Osteoblast (primary cell): ENCODE measurements around the gene CUL3. TPM values are rescaled to one million over a fixed set of nuclear protein-coding genes. Genes with fewer than 3 reads are reported as not detected.

ENCODE experiments used
- DNase-seq: peaks from one replicate; pipeline ENCODE4 v3.0.0; 2011; ENCODE audit warnings: low spot score, mixed read lengths; ENCODE audit not compliant: insufficient read length; ENCODE audit errors: missing footprints
- H2AFZ ChIP-seq: 2 replicates; pipeline ENCODE4 v1.6.0; 2011; ENCODE audit warnings: mild to moderate bottlenecking, low read length
- H3K27ac ChIP-seq: 2 replicates; pipeline ENCODE4 v1.5.1; 2011; ENCODE audit warnings: mild to moderate bottlenecking, low read depth, low read length, moderate library complexity
- H3K27me3 ChIP-seq: 2 replicates; pipeline ENCODE4 v1.6.0; 2012; ENCODE audit warnings: mild to moderate bottlenecking, control low read depth, inconsistent platforms, low read length, moderate library complexity; ENCODE audit not compliant: insufficient read depth
- H3K36me3 ChIP-seq: 2 replicates; pipeline ENCODE4 v1.5.1; 2011; ENCODE audit warnings: mild to moderate bottlenecking, low read length, control low read depth, moderate library complexity; ENCODE audit not compliant: insufficient read depth
- H3K4me1 ChIP-seq: 2 replicates; pipeline ENCODE4 v1.5.1; 2011; ENCODE audit warnings: mild to moderate bottlenecking, low read length, control low read depth, moderate library complexity; ENCODE audit not compliant: insufficient read depth
- H3K4me2 ChIP-seq: 2 replicates; pipeline ENCODE4 v1.6.0; 2011; ENCODE audit warnings: mild to moderate bottlenecking, low read length; ENCODE audit not compliant: insufficient read depth
- H3K4me3 ChIP-seq: fragments of 200-600 bp; sonication (generic); 3 replicates; pipeline ENCODE4 v1.5.1; 2012; ENCODE audit warnings: mild to moderate bottlenecking, low read length, inconsistent platforms; ENCODE audit not compliant: insufficient read depth
- H3K79me2 ChIP-seq: 2 replicates; pipeline ENCODE4 v1.6.0; 2012; ENCODE audit warnings: mild to moderate bottlenecking, low read length, control low read depth, inconsistent platforms; ENCODE audit not compliant: insufficient read depth
- H3K9me3 ChIP-seq: 2 replicates; pipeline ENCODE4 v1.5.1; 2011; ENCODE audit warnings: low read depth, low read length, control low read depth
- H4K20me1 ChIP-seq: 2 replicates; pipeline ENCODE4 v1.6.0; 2012; ENCODE audit warnings: mild to moderate bottlenecking, low read length, control low read depth; ENCODE audit not compliant: insufficient read depth
- CTCF ChIP-seq: IDR thresholded peaks from 2 replicates; pipeline ENCODE4 v1.5.1; 2011; ENCODE audit warnings: mild to moderate bottlenecking, low read depth, low read length, moderate library complexity; ENCODE audit errors: extremely low read depth
- total RNA-seq: library from RNA; depleted of rRNA; stranded (reverse); fragments of >200 nt; gene quantifications from 2 replicates; pipeline ENCODE4 v1.2.3, GENCODE V29; 2012

CUL3 gene
- total RNA-seq, 1 donor, result 64.4 TPM

DNA sequence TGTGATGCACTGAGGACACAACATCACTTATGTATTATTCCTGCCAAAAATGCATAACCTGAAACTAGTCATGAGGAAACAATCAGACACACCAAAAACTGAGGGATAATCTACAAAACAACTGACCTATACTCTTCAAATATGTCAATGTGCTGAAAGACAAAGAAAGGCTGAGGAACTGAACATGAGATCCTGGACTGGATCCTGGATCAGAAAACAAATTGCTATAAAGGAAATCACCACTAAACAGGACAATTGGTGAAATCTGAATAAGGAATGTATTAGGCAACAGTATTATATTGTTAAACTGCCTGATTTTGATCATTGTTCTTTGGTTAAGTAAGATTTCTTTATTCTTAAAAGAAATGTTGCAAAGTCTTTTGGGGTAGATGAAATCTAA lies 28.8 kb downstream of the CUL3 start:
- no peak for DNase-seq
- peaks cover 97% of the 10 kb centered on the region for H3K79me2 ChIP-seq

GRCh38 chr2:224555823-224556366 lies 29.3 kb downstream of the CUL3 start:
- Histone ChIP-seq H3K27me3 (no peaks in the 10 kb centered on the region), H3K79me2 (peaks cover 94% of the 10 kb centered on the region), H3K27ac (peak overlapping the region; percentile 16), H3K4me1 (peaks cover 6% of the 10 kb centered on the region), H3K36me3 (no peaks in the 10 kb centered on the region), H3K4me3 (no peak overlapping the region), H2AFZ (no peak overlapping the region), H3K9me3 (no peaks in the 10 kb centered on the region), H3K4me2 (no peak overlapping the region), H4K20me1 (peaks cover 60% of the 10 kb centered on the region)
- no peak for TF ChIP-seq CTCF
- no peak for DNase-seq

More for the DNA sequence above, 28.8 kb downstream of the CUL3 start:
- peaks cover 10% of the 10 kb centered on the region for H3K4me1 ChIP-seq
- H3K9me3 ChIP-seq, result no peaks in the 10 kb centered on the region
- TF ChIP-seq CTCF, result no peak
- no peaks in the 10 kb centered on the region for H3K36me3 ChIP-seq
- no peaks in the 10 kb centered on the region for H3K27me3 ChIP-seq
- no peak overlapping the region for H3K4me2 ChIP-seq
- H3K27ac ChIP-seq, result peak overlapping the region; percentile 16
- no peak overlapping the region for H3K4me3 ChIP-seq
- peaks cover 64% of the 10 kb centered on the region for H4K20me1 ChIP-seq
- H2AFZ ChIP-seq, result no peak overlapping the region

DNA sequence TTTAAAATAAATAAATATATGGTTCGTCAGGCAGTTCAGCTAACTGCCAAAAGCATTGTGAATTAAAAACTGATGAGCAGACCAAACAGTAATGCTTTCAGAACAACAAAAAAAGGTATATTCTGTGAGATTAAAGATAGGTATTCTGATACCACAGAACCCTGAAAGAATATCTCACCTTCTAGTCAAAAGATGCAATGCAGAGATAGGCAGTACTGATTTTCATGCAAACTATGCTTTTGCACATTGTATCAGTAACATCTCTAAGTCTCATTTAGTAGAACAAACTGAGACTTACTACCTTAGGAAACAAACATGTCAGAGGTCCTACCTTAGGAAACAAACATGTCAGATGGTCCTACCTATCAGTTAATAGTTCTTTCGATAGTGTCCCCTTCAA lies 32.4 kb downstream of the CUL3 start:
- Histone ChIP-seq H3K4me1 (peaks cover 4% of the 10 kb centered on the region), H4K20me1 (peaks cover 50% of the 10 kb centered on the region), H3K9me3 (no peaks in the 10 kb centered on the region), H3K27ac (no peak overlapping the region), H3K4me2 (no peak overlapping the region), H2AFZ (no peak overlapping the region), H3K36me3 (no peaks in the 10 kb centered on the region), H3K27me3 (no peaks in the 10 kb centered on the region), H3K79me2 (peaks cover 94% of the 10 kb centered on the region), H3K4me3 (no peak overlapping the region)
- no peak for DNase-seq
- no peak for TF ChIP-seq CTCF

DNA sequence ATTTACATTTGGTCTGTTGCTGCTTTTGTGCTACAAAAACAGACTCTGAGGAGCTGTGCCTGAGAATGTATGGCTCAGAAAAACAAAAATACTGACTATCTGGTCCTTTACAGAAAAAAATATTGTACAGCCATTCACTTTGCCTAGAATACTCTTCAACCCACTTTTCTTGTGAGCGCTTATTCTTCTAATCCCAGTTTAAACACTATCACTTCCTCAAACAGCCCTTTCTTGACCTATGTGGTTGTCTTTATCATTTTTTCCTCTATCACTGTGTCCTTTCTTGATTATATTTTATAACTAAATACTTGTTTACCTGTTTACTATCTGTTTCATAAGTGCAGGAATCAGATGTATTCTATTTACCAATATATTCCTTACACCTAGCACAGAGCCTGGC lies 33.5 kb downstream of the CUL3 start:
- Histone ChIP-seq H2AFZ (no peak overlapping the region), H3K27ac (no peak overlapping the region), H3K4me2 (no peak overlapping the region), H3K27me3 (no peaks in the 10 kb centered on the region), H3K79me2 (peaks cover 91% of the 10 kb centered on the region), H3K4me3 (no peak overlapping the region), H3K4me1 (peaks cover 4% of the 10 kb centered on the region), H4K20me1 (peaks cover 48% of the 10 kb centered on the region), H3K36me3 (no peaks in the 10 kb centered on the region), H3K9me3 (no peaks in the 10 kb centered on the region)
- DNase-seq, result no peak
- no peak for TF ChIP-seq CTCF
